HG03439 (cell line): ENCODE results near the gene RP2.

ENCODE experiments used
- ATAC-seq: cut with Tn5 transposase; IDR thresholded peaks from one replicate; pipeline ENCODE4 v1.9.1; 2021; ENCODE audit warnings: mild to moderate bottlenecking, moderate library complexity; ENCODE audit not compliant: unreplicated experiment

The RP2 gene

DNA sequence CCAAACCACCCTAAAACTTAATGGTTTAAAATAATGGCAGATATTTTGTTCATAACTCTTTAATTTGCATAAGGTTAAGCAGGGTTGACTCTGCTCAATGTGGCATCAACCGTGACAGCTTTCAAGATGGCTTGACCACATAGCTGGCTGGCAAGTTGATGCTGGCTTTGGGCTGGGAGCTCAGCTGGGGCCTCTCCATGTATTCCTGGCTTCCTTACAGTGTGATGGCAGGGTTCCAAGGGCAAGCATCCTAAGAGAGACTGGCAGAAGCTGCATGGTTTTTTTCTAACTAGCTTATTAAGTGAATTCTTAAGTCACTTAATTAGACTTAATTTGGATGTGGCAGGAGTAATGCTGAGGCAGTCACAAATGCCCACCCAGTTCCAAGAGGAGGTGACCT lies 4.5 kb downstream of the RP2 start:
- no peak for ATAC-seq

DNA sequence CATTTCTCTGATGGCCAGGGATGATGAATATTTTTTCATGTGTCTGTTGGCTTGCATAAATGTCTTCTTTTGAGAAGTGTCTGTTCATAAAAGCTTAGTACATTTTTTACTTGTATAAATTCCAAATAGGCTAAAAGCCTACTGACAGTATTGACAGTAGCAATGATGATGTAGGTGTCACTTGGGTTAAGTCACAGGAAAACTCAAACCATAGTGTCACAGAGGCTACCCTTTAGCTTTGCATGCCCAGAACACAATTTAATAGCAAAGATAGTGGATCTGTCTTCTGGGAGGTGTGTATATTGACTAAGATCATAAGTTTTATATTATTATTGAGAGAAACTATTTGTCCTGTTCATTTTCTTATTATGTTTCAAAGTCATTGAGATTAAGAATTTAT lies 8.1 kb downstream of the RP2 start:
- no peak for ATAC-seq

DNA sequence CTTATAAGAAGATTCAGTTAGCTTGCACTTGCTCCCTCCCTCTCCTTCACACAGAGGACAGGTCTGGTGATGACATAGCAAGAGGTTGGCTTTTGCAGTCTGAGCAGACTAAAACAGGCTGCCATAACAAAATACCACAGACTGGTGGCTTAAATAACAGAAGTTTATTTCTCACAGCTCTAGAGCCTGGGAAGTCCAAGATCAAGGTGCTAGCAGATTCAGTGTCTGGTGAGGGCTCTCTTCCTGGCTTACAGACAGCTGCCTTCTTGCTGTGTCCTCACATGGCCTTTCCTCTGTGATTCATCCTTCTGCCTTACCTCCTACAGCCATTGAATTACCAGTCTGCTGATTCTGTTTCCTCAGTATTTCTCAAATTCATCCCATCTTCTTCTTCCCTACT lies 13.1 kb downstream of the RP2 start:
- ATAC-seq: no peak

DNA sequence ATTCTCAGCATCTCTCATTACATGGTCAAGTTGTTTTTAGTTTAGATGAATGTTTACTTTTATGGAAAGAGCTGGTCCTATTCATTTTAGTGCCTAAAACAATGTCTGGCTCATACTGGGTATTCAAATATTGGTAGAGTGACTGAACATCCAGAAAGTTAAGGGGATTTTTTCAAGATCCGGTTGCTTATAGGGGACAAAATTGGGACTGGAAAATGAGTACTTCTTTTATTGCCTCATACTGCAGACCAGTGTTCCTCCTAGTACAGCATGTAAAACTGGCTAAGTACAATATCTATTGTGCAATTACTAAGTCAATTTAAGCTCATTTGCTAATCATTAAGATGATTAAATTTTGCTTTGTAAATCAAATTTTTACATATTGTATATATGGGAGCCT lies 13.9 kb downstream of the RP2 start:
- ATAC-seq: no peak

DNA sequence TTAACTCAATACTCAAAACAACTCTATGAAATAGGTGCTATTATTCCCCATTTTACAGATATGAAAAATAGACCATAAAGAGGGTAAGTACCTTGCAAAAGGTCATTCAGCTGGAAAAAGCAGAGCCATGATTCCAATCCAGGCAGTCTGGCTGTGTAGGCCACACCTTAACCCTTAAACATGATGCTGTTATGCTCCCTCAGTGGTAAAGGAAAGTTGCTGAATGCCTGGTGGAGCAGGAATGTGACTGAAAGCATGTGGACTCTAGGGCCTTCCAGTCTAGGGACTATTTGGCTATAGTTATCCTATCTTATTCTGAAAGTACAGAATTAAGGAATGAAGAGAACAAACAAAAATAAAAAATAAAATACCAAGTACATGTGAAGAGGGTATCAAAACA lies 19.6 kb downstream of the RP2 start:
- no peak for ATAC-seq

DNA sequence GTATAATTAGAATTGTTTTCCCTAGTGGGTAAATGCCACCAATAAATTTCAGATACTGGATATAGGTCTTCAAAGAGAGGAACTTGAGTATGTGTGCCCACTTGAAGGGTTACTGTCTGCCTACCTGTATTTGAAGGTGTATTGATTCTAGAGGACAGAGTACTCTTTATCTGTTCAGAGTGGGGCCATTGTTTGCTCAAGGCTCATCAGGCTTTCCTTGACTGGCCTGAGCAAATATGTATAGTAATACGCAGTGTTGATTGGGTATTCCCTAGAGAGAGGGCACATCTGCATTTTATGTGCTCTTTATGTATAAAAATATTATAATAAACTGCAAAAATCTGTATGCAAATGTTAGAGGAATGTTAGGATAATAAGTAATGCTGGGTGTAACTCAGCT lies 23.7 kb downstream of the RP2 start:
- no peak for ATAC-seq

DNA sequence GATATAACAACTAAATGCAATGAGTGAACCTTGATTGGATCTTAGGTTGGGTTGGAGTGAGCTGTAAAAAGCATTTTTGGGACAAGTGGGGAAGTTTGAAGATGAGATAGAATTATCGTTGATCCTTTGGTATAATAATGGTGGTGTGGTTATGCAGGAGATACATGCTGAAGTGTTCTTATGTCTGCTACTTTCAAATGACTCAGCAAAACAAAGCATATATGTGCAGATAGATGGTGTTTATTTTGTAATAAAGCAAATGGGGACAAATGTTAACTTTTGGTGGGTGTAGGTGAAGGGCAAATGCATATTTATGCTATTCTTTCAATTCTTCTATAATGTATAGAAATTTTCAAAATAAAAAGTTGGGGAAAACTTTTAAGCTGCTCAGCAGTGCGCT lies 26.2 kb downstream of the RP2 start:
- ATAC-seq: no peak

DNA sequence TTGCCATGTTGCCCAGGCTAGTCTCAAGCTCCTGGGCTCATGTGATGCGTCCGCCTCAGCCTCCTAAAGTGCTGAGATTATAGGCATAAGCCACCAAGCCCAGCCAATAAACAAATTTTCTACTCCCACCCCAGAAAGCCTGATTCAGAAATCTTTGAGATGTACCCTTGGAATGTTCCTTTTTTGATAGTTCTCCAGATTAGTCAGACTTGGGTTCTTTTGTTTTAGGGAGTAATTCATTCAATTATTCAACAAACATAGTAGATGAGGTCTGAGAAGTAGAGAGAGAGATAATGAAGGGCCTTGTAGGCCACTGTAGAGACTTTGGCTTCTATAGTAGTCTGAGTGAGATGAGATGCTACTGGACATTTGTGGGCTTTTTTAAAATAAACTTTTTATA lies 27.8 kb downstream of the RP2 start:
- no peak for ATAC-seq

DNA sequence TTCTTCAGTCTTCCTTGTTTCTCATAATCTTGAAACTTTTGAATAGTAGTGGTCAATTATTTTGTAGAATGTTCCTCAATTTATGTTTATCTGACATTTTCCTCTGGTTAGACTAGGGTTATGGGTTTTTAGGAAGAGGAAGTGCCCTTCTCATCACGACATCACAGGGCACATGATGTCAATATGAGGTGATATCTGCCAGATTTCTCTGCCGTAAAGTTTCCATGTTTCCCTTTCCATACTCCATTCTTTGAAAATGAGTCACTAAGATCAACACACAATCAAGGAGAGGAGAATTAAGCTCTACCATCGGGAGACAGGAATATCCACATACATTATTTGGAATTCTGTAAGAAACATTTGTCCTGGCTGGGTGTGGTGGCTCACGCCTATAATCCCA lies 28.4 kb downstream of the RP2 start:
- ATAC-seq: no peak

DNA sequence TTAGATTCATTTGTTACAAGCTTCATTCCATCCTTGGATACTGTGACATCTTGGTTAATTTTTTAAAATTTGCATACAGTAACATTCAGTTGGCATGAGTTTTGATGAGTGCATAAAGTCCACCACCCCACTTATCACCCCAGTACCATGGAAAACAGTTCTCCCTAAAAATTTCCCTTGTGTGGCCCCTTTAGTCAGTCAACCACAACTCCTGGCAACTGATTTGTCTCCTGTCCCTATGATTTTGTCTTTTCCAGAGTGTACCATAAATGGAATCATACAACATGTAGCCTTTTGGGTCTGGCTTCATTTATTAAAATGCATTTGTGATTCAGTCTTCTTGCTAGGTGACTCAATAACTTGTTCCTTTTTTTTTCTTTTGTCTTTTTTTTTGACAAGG lies 29.9 kb downstream of the RP2 start:
- no peak for ATAC-seq

DNA sequence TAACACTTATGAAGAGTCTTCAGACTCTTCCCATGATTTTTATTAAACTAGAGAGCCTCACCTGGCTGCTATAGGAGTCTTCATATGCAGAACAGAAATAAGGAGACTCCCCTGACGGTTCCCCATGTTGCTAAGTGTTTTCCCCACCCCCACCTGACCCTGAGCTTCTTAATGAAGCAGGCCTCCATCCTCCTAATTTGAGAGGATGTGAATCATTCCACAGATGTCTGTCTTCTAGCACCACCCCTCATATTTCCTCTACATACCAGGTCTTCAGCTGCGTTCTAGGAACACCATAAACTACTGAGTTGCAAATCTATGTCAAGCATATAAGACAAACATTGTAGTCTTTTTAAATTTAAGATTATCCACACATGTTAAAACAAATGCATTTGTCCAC lies 36.9 kb downstream of the RP2 start:
- ATAC-seq: no peak

DNA sequence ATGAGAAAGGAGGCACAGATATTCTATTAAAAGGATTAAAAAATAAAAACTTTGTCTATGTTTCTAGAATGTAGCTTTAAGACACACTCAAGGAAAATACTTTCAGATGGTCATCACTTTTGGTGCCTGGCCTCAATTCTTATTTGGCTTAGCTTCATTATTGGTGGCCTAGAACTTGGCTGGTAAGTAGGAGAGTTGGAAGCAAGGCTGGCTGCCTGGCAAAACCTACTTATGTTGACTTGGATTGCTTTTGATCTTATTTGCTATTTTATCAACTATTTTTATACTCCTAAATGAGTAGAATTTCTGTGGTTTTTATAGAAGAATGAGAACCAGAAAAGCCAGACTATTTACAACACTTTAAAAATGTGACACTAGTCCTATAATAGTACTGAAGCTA lies 40.1 kb downstream of the RP2 start:
- ATAC-seq: no peak

DNA sequence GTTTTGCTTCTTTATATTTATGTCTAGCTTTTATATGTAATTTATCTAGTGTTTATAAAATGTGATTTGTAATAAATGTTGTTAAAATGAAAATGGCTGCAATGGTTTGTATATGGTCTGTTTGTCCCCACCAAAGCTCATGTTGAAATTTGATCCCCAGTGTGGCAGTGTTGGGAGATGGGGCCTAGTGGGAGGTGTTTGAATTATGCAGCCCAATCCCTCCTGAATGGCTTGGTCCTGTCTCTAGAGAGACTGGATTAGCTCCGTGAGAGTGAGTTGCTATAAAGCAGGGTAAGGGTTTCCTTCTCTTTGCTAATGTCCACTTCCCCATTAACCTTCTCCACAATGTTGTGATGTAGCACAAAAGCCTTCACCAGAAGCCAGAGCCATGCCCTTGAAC lies 45.4 kb downstream of the RP2 start:
- ATAC-seq: no peak

DNA sequence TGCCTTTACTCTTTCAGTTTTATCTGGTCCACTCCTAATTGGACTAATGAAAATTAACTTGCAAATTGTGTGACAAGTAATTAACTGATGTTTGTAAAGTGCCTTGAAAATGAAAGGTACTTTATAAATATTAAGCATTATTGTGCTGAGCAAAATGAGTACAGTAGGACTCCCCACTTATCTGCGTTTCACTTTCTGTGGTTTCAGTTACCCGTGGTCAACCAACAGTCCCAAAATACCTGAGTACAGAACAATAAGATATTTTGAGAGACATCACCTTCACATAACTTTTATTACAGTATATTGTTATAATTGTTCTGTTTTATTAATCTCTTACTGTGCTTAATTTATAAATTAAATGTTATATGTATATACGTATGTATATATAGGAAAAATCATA lies 48.0 kb downstream of the RP2 start:
- no peak for ATAC-seq

DNA sequence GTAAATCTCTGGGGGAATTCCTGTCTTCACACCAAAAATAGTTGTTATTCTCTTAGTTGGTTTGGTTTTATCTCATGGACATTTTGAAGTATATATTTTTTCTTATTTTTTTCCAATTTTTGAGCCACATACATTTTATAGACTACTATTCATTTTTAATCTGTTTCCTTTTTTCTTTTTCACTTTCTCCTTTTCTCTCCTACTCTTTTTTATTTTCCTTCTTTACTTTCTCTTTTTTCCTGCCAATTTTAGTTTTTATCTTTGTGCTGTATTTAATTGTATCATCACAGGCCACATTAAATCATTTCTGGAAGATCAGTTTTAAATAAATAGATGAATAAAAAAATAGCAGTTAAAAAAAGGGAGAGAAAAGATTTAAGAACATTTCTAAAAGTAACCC lies 61.4 kb downstream of the RP2 start:
- no peak for ATAC-seq

DNA sequence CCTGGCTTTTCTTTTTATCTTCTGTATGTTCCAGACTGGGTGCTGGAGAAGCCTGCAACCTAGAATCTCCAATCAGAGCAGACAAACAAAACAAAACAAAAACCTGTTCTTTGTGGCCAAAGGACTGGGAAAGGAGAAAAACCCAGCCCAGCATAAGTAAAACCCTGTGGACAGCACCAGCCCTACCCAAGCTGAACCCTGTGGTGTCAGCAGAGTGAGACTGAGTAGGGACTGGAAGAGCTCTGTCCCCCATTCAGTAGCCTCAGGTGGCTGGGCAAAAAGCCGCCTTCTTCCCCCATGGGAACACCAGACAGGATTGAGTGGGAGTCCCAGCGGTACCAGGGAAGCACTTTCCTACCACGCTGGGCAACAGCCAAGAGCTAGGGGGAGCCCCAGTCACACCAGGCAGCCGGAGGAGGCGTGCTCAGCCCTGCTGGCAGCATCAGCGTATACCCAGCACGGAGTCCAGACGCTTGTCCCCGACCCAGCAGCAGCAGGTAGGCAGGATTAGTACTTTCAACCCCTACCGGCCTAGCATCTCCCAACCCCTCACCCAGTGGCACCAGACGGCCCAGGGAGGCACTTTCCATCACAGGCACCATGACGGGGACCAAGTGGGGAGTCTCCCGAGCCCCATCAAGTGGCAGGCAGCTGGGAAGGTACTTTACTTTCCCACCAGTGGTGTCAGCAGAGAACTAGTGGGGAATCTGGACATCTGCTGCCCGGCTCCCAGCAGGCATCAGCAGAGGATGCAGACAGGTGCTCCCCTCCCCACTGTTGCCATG lies 66.8 kb downstream of the RP2 start:
- peak; percentile 87 for ATAC-seq

DNA sequence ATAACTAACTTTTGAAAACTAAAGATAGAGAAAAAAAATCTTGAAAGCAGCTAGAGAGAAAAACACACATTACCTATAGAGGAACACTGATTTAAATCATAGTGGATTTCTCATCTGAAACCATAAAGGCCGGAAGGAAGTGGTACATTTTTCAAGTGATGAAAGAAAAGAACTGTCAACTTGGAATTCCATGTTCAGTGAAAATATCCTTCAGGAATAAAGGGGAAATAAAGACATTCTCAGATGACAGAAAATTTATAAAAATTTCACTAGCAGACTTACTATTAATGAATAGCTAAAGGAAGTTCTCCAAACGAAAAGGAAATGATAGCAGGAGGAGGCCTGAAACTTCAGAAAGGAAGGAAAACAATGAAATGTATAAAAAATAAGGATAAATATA lies 67.8 kb downstream of the RP2 start:
- no peak for ATAC-seq

DNA sequence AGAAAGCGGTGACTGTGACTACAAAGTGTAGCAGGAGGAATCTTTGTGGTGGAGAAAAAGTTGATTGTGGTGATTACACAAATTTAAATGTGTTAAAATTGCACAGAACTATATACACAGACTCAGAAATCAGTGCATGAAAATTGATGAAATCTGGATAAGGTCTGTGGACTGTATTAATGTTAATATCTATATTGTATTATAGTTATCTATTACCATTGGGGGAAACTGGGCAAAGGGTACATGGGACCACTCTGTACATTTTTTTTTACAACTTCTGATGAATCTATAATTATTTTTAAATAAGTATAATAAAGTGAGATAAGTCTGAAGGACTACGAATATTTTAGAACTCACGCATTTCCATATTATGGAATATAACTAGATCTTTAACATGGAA lies 73.6 kb downstream of the RP2 start:
- ATAC-seq: no peak

DNA sequence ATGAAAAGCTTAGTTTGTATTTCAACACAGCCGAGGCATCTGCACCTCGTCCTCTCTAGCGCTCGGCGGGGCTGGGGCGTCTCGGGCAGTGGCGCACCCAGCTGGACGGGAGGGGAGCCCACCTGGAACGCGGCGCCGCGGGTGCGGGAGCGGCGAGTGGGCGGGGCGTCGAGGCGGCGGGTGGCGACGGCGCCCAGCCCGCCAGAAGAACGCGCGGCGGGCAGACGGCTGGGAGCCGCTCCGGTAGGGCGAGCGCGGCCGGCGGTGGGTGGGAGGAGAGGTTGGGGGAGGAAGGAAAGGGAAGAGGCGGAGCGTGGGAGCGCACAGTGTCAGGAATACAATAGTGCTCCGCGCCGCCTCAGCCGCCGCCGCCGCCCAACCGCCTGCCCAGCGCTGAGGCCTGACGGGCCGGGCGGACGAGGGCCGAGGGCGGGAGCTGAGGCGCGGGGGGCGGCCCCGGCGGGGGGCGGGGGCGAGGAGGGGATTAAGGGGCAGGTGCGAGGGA lies 75.3 kb downstream of the RP2 start, which contains the start of gene JADE3:
Gene JADE3 (plus strand): TSS at position 324 of the 505 bp plus-strand sequence. CDS start 72,474 bp downstream, outside the sequence.
- no peak for ATAC-seq

DNA sequence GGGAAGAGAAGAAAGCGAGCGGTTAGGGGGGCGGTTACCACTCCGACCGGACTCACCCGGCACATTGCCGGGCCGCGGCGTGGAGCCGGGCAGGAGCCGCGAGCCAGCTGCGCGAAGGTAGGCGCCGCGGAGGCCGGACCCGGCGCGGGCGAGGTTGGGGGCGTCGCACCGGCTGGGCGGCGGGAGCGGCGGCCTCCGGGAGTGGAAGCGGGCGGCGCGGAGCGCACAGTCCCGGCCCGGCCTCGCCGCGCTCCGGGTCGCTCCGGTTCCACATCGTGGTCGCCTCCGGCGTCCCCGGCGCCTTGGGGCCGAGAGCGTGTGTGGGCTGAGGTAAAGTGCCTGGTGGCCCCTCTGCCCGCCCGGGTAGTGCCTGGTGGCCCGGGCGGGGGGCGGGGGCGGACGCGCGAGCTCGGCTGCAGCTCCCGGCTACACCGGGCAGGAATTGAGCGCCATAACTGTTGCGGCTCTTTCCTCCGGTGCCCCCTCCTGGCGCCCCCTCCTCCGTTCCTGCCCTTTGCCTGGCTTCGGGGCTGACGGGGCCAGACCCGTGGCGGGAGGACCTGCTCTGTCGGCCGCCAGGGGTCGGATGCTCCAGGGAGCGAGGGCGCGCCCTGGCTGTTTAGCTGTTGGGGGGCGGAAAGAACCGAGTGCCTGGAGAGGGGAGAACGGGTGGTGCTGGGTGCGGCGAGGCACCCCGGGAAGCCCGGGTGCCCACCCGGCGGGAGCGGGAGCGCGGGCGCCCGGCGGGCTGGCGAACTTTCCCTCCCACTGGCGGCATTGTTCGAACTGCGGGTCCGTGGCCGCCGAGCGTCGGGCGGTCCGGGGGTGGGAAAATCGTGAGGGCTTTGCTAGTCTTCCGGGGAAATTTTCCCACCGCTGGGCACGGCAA lies 76.0 kb downstream of the RP2 start:
- no peak for ATAC-seq

DNA sequence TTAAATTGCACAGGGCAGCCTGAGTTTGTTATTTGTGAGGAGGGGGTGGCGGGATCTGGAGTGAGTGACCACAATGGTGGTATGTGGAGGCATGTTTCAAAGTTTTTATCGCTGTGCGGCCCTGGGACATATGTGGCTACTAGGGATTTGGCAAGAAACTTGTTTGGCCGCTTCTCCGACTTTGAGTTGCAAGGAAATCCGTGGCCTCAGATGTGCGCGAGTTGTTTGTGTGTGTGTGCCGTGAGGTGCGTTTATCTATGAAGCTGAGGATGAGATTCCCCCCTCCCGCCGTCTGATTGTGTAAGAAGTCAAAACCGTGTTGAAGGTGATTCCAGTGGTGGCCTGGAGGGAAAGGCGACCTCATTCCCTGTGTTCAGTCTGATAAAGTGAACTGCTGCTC lies 76.8 kb downstream of the RP2 start:
- ATAC-seq: no peak

DNA sequence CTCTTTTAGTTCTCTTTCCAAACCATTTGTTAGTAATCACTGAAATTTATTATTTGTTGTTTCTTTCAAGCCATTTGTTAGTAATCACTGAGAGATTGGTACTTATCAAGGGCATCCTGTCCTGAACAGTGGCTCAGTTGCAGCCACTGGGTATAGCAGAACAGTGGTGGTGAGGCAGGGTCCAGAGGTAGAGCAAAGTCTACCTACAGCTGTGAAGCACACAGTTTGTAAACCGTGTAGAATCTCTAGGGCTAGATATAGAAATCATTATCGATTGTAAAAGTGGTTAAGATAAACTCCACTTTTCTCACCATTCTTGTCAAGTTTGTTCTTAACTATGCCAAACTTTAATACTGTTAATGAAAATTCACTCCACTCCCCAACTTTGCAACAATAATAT lies 79.4 kb downstream of the RP2 start:
- no peak for ATAC-seq
